Adrenal gland (tissue), 5 donors: ENCODE data around the gene NFE2.
A peak's percentile ranks its signal among the peaks of the same experiment; 100 is the strongest.

Source experiments
- CTCF ChIP-seq, 6 experiments: fragments of 450-650 bp in 4 of 6; fragments of 200-600 bp in 2 of 6; sonication (generic) in 1 of 6; IDR thresholded peaks; 1 replicate in 5 of 6; 2 replicates in 1 of 6; pipeline versions ENCODE4 v1.5.1 to v1.8.0; 2016 to 2021; ENCODE audit warnings: antibody characterized with exemption in 6 of 6, mild to moderate bottlenecking in 2 of 6, moderate library complexity in 1 of 6
- POLR2A ChIP-seq, 2 donors: fragments of 450-650 bp; IDR thresholded peaks; one replicate each; pipeline ENCODE4 v1.6.1; 2017; ENCODE audit warnings: antibody characterized with exemption in 2 of 2, mild to moderate bottlenecking in 2 of 2, moderate library complexity in 1 of 2
- donor health status: DM: no; HTN: no; CAD: no.

GRCh38 chr12:54262403-54262925, 38.4 kb downstream of the NFE2 start:
- TF ChIP-seq CTCF (IDR thresholded peaks at IDR 0.05) (no peak), POLR2A (IDR thresholded peaks at IDR 0.05) (peak in 1 of 2 donors; percentile 26)
